Measurements from ENCODE around the gene WDPCP. TPM values are rescaled to one million over a fixed set of nuclear protein-coding genes. Genes with fewer than 3 reads are reported as not detected.

The WDPCP gene
- total and polyA plus RNA-seq, 2 of the 8 experiments (the other 6 are each of a cell fraction or from before 2014, with no cell fraction given): 9.3 to 25.8 TPM

DNA sequence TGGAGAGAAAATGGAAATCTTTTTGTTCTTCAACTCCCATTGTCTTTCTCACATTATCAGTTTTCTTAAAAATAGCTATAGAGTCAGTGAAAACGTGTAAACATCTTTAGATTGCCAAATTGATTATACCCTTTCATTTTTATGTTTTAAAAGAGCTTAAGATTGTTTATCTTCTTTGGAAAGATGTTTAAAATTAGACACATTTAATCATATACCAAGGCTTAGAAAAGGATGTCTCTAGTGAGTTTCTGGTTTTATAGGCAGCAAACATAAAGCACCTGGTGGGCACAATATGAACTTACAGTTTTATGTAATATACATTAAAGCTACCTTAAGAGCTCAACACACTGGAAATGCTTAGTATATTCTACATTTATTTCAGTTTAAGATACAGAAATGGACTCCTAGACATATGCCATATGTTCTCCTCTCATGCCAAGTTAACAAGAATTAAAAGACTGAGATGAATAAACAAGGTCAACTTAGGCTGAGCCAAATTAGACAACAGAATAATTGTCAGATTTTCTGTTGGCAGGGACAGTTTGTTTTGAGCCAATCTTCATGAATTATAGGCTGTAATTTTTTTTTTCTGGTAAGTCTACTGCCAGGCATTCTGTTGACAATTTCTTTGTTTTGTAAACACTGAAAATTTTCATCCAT lies 425.0 kb downstream of the WDPCP start:
- no peaks in the 10 kb centered on the region for H3K79me1 ChIP-seq (ENCODE audit: low read depth, low read length)
- H2BK5ac ChIP-seq (ENCODE audit: low read depth, low read length): no peak overlapping the region
- no peak overlapping the region for H3K9ac ChIP-seq (replicated peaks in 1 of 4; ENCODE audit: extremely low read depth in 1 of 4, low read depth in 3 of 4, low read length in 3 of 4)
- no peaks in the 10 kb centered on the region for H3K36me3 ChIP-seq (ENCODE audit: control insufficient read depth in 2 of 4, insufficient read depth in 4 of 4, low read length in 3 of 4)
- no peaks in the 10 kb centered on the region for H3K23me2 ChIP-seq (ENCODE audit: low read depth, low read length)
- H3K4ac ChIP-seq (replicated peaks; ENCODE audit: insufficient read length, low read depth, low read length): no peak overlapping the region
- H4K8ac ChIP-seq (ENCODE audit: extremely low read depth, insufficient read depth, low read length): no peak overlapping the region
- no peak overlapping the region for H3K4me3 ChIP-seq (ENCODE audit: extremely low read depth in 1 of 4, insufficient read depth in 2 of 4, low read depth in 3 of 4, low read length in 4 of 4)
- no peaks in the 10 kb centered on the region for H3K27me3 ChIP-seq (replicated peaks in 1 of 4; ENCODE audit: control insufficient read depth in 3 of 4, extremely low read depth in 1 of 4, insufficient read depth in 3 of 4, low read length in 3 of 4)
- H3K56ac ChIP-seq (replicated peaks; ENCODE audit: insufficient read length, low read depth, low read length): no peak overlapping the region
- no peaks in the 10 kb centered on the region for H3K4me1 ChIP-seq (replicated peaks in 1 of 4; ENCODE audit: control insufficient read depth in 3 of 4, insufficient read depth in 4 of 4, low read length in 3 of 4)
- no peak overlapping the region for H3K27ac ChIP-seq (ENCODE audit: low read depth, low read length)
- DNase-seq (ENCODE audit: low read depth in 1 of 2, low spot score in 2 of 2) (no peak), FAIRE-seq (no peak)
- CTCF ChIA-PET (ENCODE audit: partially characterized antibody): interaction anchor here (0.6 to 2.0 kb wide), 4 partner anchors 12 to 759 kb away, joined by 3 to 8 read pairs (median 4); no protein-coding TSS in a partner anchor
- H2BK15ac ChIP-seq (ENCODE audit: low read length): no peak overlapping the region
- POLR2A ChIA-PET (ENCODE audit: partially characterized antibody): no interaction called here
- H3K18ac ChIP-seq (ENCODE audit: extremely low read depth, low read length): no peak overlapping the region
- no peak overlapping the region for H3K4me2 ChIP-seq (ENCODE audit: insufficient read depth in 1 of 2, low read depth in 2 of 2, low read length in 2 of 2)
- no peak overlapping the region for H2BK20ac ChIP-seq (ENCODE audit: low read length)
- no peak overlapping the region for H2AK5ac ChIP-seq (ENCODE audit: low read depth, low read length)
- no peak overlapping the region for H3K23ac ChIP-seq (ENCODE audit: insufficient read length)
- H3K14ac ChIP-seq (ENCODE audit: insufficient read length): no peak overlapping the region
- no peak overlapping the region for H4K91ac ChIP-seq (replicated peaks; ENCODE audit: insufficient read length, low read length)
- no peak overlapping the region for H2BK120ac ChIP-seq (replicated peaks; ENCODE audit: low read depth, low read length)
- TF ChIP-seq BRCA1 (IDR thresholded peaks at IDR 0.05; ENCODE audit: low read depth, low read length): no peak
- TF ChIP-seq, protein P1, sequence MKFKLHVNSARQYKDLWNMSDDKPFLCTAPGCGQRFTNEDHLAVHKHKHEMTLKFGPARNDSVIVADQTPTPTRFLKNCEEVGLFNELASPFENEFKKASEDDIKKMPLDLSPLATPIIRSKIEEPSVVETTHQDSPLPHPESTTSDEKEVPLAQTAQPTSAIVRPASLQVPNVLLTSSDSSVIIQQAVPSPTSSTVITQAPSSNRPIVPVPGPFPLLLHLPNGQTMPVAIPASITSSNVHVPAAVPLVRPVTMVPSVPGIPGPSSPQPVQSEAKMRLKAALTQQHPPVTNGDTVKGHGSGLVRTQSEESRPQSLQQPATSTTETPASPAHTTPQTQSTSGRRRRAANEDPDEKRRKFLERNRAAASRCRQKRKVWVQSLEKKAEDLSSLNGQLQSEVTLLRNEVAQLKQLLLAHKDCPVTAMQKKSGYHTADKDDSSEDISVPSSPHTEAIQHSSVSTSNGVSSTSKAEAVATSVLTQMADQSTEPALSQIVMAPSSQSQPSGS (IDR thresholded peaks at IDR 0.05; ENCODE audit: low read length): no peak
- no peak for TF ChIP-seq CTBP2 (IDR thresholded peaks at IDR 0.05; ENCODE audit: borderline replicate concordance, insufficient read depth, insufficient read length, low read length)
- TF ChIP-seq CREB1 (IDR thresholded peaks at IDR 0.05): no peak
- H2BK12ac ChIP-seq (ENCODE audit: low read depth, low read length): no peak overlapping the region
- WGBS, 2 experiments (ENCODE audit: extremely low coverage in 1 of 2, insufficient coverage in 1 of 2, insufficient read length in 1 of 2, insufficient replicate concordance in 2 of 2, low coverage in 1 of 2, low lambda C conversion rate in 2 of 2, missing lambda C conversion rate in 1 of 2): 70% methylated on average over 1 of the region's 1 CpG; no CpG with 5 or more reads in 1 of the 2 experiments
- no peak overlapping the region for H4K5ac ChIP-seq (ENCODE audit: insufficient read length, low read depth, low read length)
- H3K9me3 ChIP-seq (ENCODE audit: insufficient read depth in 2 of 2, low read depth in 1 of 2, low read length in 1 of 2): no peaks in the 10 kb centered on the region
- H4K20me1 ChIP-seq (replicated peaks in 1 of 2; ENCODE audit: control insufficient read depth in 1 of 2, insufficient read depth in 2 of 2, low read length in 2 of 2): no peaks in the 10 kb centered on the region
- H2AFZ ChIP-seq (ENCODE audit: low read length): no peak overlapping the region
- H3K79me2 ChIP-seq (ENCODE audit: control insufficient read depth in 1 of 2, insufficient read depth in 2 of 2, low read length in 2 of 2): no peaks in the 10 kb centered on the region
